ENCODE measurements around the gene PHLDB1.

Gene PHLDB1

GRCh38 chr11:118635642-118636041, 28.2 kb downstream of the PHLDB1 start:
- no peak for TF ChIP-seq CTCF (IDR thresholded peaks at IDR 0.05; ENCODE audit: low read length, missing control alignments)
- DNase-seq (ENCODE audit: low read depth) = no peak
- H3K4me3 ChIP-seq (replicated peaks; ENCODE audit: low read depth, low read length) = no peak overlapping the region

GRCh38 chr11:118636569-118637290, 29.3 kb downstream of the PHLDB1 start:
- no peak for TF ChIP-seq CTCF (IDR thresholded peaks at IDR 0.05; ENCODE audit: low read length, missing control alignments)
- H3K4me3 ChIP-seq (replicated peaks; ENCODE audit: low read depth, low read length) = no peak overlapping the region
- no peak for DNase-seq (ENCODE audit: low read depth)

- no peak overlapping the region for H3K4me3 ChIP-seq (replicated peaks; ENCODE audit: low read depth, low read length)
- no peak for TF ChIP-seq CTCF (IDR thresholded peaks at IDR 0.05; ENCODE audit: low read length, missing control alignments)
These were observed 31.3 kb downstream of the PHLDB1 start for GRCh38 chr11:118638726-118639125.

GRCh38 chr11:118639899-118640298, 32.5 kb downstream of the PHLDB1 start:
- no peak for TF ChIP-seq CTCF (IDR thresholded peaks at IDR 0.05; ENCODE audit: low read length, missing control alignments)
- DNase-seq (ENCODE audit: low read depth) = no peak
- H3K4me3 ChIP-seq (replicated peaks; ENCODE audit: low read depth, low read length) = no peak overlapping the region

More at GRCh38 chr11:118638726-118639125, 31.3 kb downstream of the PHLDB1 start:
- no peak for DNase-seq (ENCODE audit: low read depth)

- no peak for DNase-seq (ENCODE audit: low read depth)
- H3K4me3 ChIP-seq (replicated peaks; ENCODE audit: low read depth, low read length) = no peak overlapping the region
- TF ChIP-seq CTCF (IDR thresholded peaks at IDR 0.05; ENCODE audit: low read length, missing control alignments) = peak; percentile 12
These were observed 33.1 kb downstream of the PHLDB1 start for GRCh38 chr11:118640332-118641154.

- no peak for DNase-seq (ENCODE audit: low read depth)
- no peak overlapping the region for H3K4me3 ChIP-seq (replicated peaks; ENCODE audit: low read depth, low read length)
- TF ChIP-seq CTCF (IDR thresholded peaks at IDR 0.05; ENCODE audit: low read length, missing control alignments) = no peak
These were observed 34.1 kb downstream of the PHLDB1 start for GRCh38 chr11:118641397-118642019.
